Osteoblast (primary cell): ENCODE data around the gene TEX2. TPM values are rescaled to one million over a fixed set of nuclear protein-coding genes. Genes with fewer than 3 reads are reported as not detected.

Experiments
- DNase-seq: peaks from one replicate; pipeline ENCODE4 v3.0.0; 2011; ENCODE audit warnings: low spot score, mixed read lengths; ENCODE audit not compliant: insufficient read length; ENCODE audit errors: missing footprints
- H2AFZ ChIP-seq: 2 replicates; pipeline ENCODE4 v1.6.0; 2011; ENCODE audit warnings: mild to moderate bottlenecking, low read length
- H3K27ac ChIP-seq: 2 replicates; pipeline ENCODE4 v1.5.1; 2011; ENCODE audit warnings: mild to moderate bottlenecking, low read depth, low read length, moderate library complexity
- H3K27me3 ChIP-seq: 2 replicates; pipeline ENCODE4 v1.6.0; 2012; ENCODE audit warnings: mild to moderate bottlenecking, control low read depth, inconsistent platforms, low read length, moderate library complexity; ENCODE audit not compliant: insufficient read depth
- H3K36me3 ChIP-seq: 2 replicates; pipeline ENCODE4 v1.5.1; 2011; ENCODE audit warnings: mild to moderate bottlenecking, low read length, control low read depth, moderate library complexity; ENCODE audit not compliant: insufficient read depth
- H3K4me1 ChIP-seq: 2 replicates; pipeline ENCODE4 v1.5.1; 2011; ENCODE audit warnings: mild to moderate bottlenecking, low read length, control low read depth, moderate library complexity; ENCODE audit not compliant: insufficient read depth
- H3K4me2 ChIP-seq: 2 replicates; pipeline ENCODE4 v1.6.0; 2011; ENCODE audit warnings: mild to moderate bottlenecking, low read length; ENCODE audit not compliant: insufficient read depth
- H3K4me3 ChIP-seq: fragments of 200-600 bp; sonication (generic); 3 replicates; pipeline ENCODE4 v1.5.1; 2012; ENCODE audit warnings: mild to moderate bottlenecking, low read length, inconsistent platforms; ENCODE audit not compliant: insufficient read depth
- H3K79me2 ChIP-seq: 2 replicates; pipeline ENCODE4 v1.6.0; 2012; ENCODE audit warnings: mild to moderate bottlenecking, low read length, control low read depth, inconsistent platforms; ENCODE audit not compliant: insufficient read depth
- H3K9me3 ChIP-seq: 2 replicates; pipeline ENCODE4 v1.5.1; 2011; ENCODE audit warnings: low read depth, low read length, control low read depth
- H4K20me1 ChIP-seq: 2 replicates; pipeline ENCODE4 v1.6.0; 2012; ENCODE audit warnings: mild to moderate bottlenecking, low read length, control low read depth; ENCODE audit not compliant: insufficient read depth
- total RNA-seq: library from RNA; depleted of rRNA; stranded (reverse); fragments of >200 nt; gene quantifications from 2 replicates; pipeline ENCODE4 v1.2.3, GENCODE V29; 2012
- TF ChIP-seq, protein P1 (sequence below): IDR thresholded peaks from 2 replicates; pipeline ENCODE4 v1.5.1; 2011; ENCODE audit warnings: mild to moderate bottlenecking, low read depth, low read length, moderate library complexity; ENCODE audit errors: extremely low read depth

TEX2 gene
- total RNA-seq, 1 donor: 17.7 TPM

DNA sequence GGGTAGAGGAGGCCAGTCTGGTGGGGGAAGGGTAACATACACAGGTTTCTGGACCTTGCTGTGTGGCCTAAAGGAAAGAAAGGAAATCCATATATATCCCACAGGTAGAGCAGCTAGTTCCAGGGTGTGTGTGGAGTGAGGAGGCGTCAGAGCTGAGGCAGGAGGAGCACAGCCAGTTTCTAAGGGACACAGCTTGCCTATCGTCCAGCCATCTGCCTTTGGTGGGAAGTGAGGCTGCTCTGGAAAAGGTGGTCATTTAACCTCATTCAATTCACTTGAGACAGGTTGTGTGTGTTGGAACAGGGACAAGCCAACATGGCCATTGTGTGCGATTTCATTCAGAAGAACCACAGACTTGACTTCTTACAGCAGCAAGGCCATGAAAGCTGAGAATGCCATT, 96.2 kb downstream of the TEX2 start:
- Histone ChIP-seq H3K9me3 (no peaks in the 10 kb centered on the region), H3K27ac (no peak overlapping the region), H3K36me3 (peaks cover 10% of the 10 kb centered on the region), H2AFZ (no peak overlapping the region), H3K4me2 (no peak overlapping the region), H3K4me3 (no peak overlapping the region), H4K20me1 (no peaks in the 10 kb centered on the region), H3K4me1 (no peaks in the 10 kb centered on the region), H3K27me3 (no peaks in the 10 kb centered on the region), H3K79me2 (no peaks in the 10 kb centered on the region)
- no peak for DNase-seq
- TF ChIP-seq, protein P1, sequence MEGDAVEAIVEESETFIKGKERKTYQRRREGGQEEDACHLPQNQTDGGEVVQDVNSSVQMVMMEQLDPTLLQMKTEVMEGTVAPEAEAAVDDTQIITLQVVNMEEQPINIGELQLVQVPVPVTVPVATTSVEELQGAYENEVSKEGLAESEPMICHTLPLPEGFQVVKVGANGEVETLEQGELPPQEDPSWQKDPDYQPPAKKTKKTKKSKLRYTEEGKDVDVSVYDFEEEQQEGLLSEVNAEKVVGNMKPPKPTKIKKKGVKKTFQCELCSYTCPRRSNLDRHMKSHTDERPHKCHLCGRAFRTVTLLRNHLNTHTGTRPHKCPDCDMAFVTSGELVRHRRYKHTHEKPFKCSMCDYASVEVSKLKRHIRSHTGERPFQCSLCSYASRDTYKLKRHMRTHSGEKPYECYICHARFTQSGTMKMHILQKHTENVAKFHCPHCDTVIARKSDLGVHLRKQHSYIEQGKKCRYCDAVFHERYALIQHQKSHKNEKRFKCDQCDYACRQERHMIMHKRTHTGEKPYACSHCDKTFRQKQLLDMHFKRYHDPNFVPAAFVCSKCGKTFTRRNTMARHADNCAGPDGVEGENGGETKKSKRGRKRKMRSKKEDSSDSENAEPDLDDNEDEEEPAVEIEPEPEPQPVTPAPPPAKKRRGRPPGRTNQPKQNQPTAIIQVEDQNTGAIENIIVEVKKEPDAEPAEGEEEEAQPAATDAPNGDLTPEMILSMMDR: no peak

DNA sequence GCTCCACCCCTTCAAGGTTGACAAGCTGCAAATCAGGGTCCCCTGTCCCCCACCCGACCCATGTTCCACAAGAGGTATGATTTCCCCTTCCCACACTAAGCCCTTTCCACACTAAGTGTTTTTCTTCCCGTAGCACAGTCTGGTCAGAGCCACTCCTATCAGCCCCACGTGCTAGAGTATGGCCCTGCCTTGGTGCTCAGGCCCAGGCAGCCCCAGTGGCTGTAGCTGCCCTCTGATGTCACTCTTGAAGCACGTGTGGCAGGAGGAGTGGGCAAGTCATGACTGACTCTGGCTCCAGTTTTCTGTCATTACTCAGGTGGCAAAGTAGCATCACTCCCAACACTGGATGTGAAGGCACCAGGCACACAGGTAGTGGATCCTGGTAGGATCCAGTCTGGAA, 97.7 kb downstream of the TEX2 start:
- no peaks in the 10 kb centered on the region for H3K9me3 ChIP-seq
- no peak overlapping the region for H3K4me3 ChIP-seq
- no peaks in the 10 kb centered on the region for H3K27me3 ChIP-seq
- no peak overlapping the region for H3K27ac ChIP-seq
- TF ChIP-seq, protein P1: no peak
- H3K4me2 ChIP-seq: no peak overlapping the region
- DNase-seq: no peak
- no peaks in the 10 kb centered on the region for H3K4me1 ChIP-seq
- no peaks in the 10 kb centered on the region for H4K20me1 ChIP-seq
- H2AFZ ChIP-seq: no peak overlapping the region
- peaks cover 3% of the 10 kb centered on the region for H3K36me3 ChIP-seq
- no peaks in the 10 kb centered on the region for H3K79me2 ChIP-seq

DNA sequence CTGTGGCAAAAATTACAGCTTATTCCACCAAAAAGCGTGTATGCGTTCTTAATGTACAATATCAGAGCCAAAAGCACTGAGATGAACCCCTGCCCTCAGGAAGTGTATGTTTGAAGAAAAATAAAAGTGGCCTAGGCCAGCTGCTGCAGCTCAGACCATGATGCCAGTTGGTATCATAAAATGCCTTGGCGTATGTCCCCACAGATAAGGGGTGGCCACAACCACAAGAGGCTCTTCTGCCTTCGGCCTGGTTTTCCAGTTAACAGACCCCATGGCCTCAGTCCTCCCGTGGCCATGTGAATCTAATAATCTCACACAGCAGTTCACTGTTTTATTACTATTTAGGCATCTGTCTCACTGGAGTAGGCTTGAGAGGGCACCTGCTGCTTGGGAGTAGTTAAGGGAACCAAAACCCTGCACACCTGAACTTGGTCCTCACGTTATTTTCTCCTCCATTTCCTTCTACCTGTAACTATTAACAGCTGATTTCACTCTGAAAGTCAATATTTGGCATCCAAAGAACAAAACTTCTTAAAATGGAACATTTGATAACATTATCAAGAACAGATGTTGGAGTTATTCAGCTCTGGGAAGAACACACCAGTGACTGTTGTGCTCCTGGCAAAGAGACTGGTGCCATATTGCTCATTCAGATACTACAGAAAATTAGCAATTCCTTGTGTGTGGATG, 98.3 kb downstream of the TEX2 start:
- no peak overlapping the region for H3K4me3 ChIP-seq
- H3K4me2 ChIP-seq: no peak overlapping the region

DNA sequence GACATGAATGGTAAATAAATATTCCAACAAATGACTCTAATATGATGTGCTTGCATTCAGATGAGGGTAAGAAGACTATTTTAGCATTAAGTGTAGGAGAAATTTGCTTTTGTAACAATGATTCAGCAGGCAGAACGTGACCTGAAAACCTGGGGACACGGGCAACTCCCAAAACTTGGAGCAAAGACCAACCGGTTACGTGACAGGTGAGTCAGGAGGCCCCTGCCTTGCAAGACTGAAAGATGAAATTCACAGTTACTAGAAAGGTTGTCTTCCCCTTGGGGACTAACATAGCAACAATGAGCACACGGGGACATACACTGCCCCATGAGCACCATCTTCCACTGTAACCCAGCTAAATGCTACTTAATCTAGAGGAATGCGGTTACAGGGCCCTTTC, 99.6 kb downstream of the TEX2 start:
- H3K4me1 ChIP-seq: no peaks in the 10 kb centered on the region
- DNase-seq: no peak
- H2AFZ ChIP-seq: no peak overlapping the region
- H3K27ac ChIP-seq: no peak overlapping the region
- no peak overlapping the region for H3K4me3 ChIP-seq
- H3K79me2 ChIP-seq: no peaks in the 10 kb centered on the region
- no peaks in the 10 kb centered on the region for H3K9me3 ChIP-seq
- H3K27me3 ChIP-seq: no peaks in the 10 kb centered on the region
- TF ChIP-seq, protein P1: no peak
- no peak overlapping the region for H3K4me2 ChIP-seq
- H3K36me3 ChIP-seq: peaks cover 3% of the 10 kb centered on the region
- no peaks in the 10 kb centered on the region for H4K20me1 ChIP-seq

More for the DNA sequence above, 98.3 kb downstream of the TEX2 start:
- Histone ChIP-seq H3K9me3 (no peaks in the 10 kb centered on the region), H3K27me3 (no peaks in the 10 kb centered on the region), H2AFZ (no peak overlapping the region), H3K36me3 (peaks cover 3% of the 10 kb centered on the region), H3K4me1 (no peaks in the 10 kb centered on the region), H3K27ac (no peak overlapping the region), H4K20me1 (no peaks in the 10 kb centered on the region), H3K79me2 (no peaks in the 10 kb centered on the region)
- TF ChIP-seq, protein P1: no peak
- DNase-seq: no peak
